GM08714 (cell line): ENCODE measurements around the gene MGAT5B.
"Not testable (repeated sequence)": the region's sequence is repeated elsewhere in the genome, so short reads cannot be mapped to it uniquely, and the experiment has no call there.

Experiments used
- H3K4me3 ChIP-seq: fragments of 200-500 bp; sonication (Bioruptor generic); 2 replicates; pipeline ENCODE4 v1.5.1; 2014; ENCODE audit warnings: mild to moderate bottlenecking, low read length, inconsistent platforms
- ZNF274 ChIP-seq: IDR thresholded peaks from 2 replicates; pipeline ENCODE4 v1.6.1; 2012; ENCODE audit warnings: mild to moderate bottlenecking, low read depth, low read length

Gene MGAT5B

GRCh38 chr17:76841776-76842405, 26.3 kb upstream of the MGAT5B start:
- H3K4me3 ChIP-seq, result no peak overlapping the region
- TF ChIP-seq ZNF274, result no peak

- not testable (repeated sequence) for H3K4me3 ChIP-seq
These were observed 25.1 kb upstream of the MGAT5B start for GRCh38 chr17:76843068-76843467.

- no peak for TF ChIP-seq ZNF274
- no peak overlapping the region for H3K4me3 ChIP-seq
These were observed 24.3 kb upstream of the MGAT5B start for GRCh38 chr17:76843703-76844484.

- no peak for TF ChIP-seq ZNF274
- H3K4me3 ChIP-seq, result no peak overlapping the region
These were observed 23.7 kb upstream of the MGAT5B start for GRCh38 chr17:76844485-76844829.

- TF ChIP-seq ZNF274, result no peak
These were observed 23.4 kb upstream of the MGAT5B start for GRCh38 chr17:76844846-76845245.

GRCh38 chr17:76845541-76846017, 22.6 kb upstream of the MGAT5B start:
- H3K4me3 ChIP-seq, result no peak overlapping the region
- TF ChIP-seq ZNF274, result no peak

More at GRCh38 chr17:76844846-76845245, 23.4 kb upstream of the MGAT5B start:
- no peak overlapping the region for H3K4me3 ChIP-seq

- no peak for TF ChIP-seq ZNF274
- H3K4me3 ChIP-seq, result no peak overlapping the region
These were observed 21.2 kb upstream of the MGAT5B start for GRCh38 chr17:76847031-76847430.

- no peak overlapping the region for H3K4me3 ChIP-seq
- TF ChIP-seq ZNF274, result no peak
These were observed 19.5 kb upstream of the MGAT5B start for GRCh38 chr17:76848670-76849069.

GRCh38 chr17:76849160-76849559, 19.0 kb upstream of the MGAT5B start:
- H3K4me3 ChIP-seq, result not testable (repeated sequence)

GRCh38 chr17:76852843-76853242, 15.4 kb upstream of the MGAT5B start:
- no peak overlapping the region for H3K4me3 ChIP-seq
- TF ChIP-seq ZNF274, result no peak

GRCh38 chr17:76855105-76855504, 13.1 kb upstream of the MGAT5B start:
- TF ChIP-seq ZNF274, result no peak

GRCh38 chr17:76862079-76862478, 6.1 kb upstream of the MGAT5B start:
- no peak for TF ChIP-seq ZNF274

More at GRCh38 chr17:76855105-76855504, 13.1 kb upstream of the MGAT5B start:
- no peak overlapping the region for H3K4me3 ChIP-seq

GRCh38 chr17:76862494-76862893, 5.7 kb upstream of the MGAT5B start:
- TF ChIP-seq ZNF274, result no peak
- H3K4me3 ChIP-seq, result no peak overlapping the region

More at GRCh38 chr17:76862079-76862478, 6.1 kb upstream of the MGAT5B start:
- H3K4me3 ChIP-seq, result no peak overlapping the region

- TF ChIP-seq ZNF274, result no peak
- H3K4me3 ChIP-seq, result no peak overlapping the region
These were observed 4.2 kb upstream of the MGAT5B start for GRCh38 chr17:76864024-76864423.

GRCh38 chr17:76865174-76865573, 3.0 kb upstream of the MGAT5B start:
- no peak overlapping the region for H3K4me3 ChIP-seq
- no peak for TF ChIP-seq ZNF274
